ENCODE data around the gene GAMT.

GAMT gene

GRCh38 chr19:1365319-1366269 lies 35.7 kb downstream of the GAMT start:
- DNase-seq (ENCODE audit: low read depth in 2 of 2) = no peak

DNA sequence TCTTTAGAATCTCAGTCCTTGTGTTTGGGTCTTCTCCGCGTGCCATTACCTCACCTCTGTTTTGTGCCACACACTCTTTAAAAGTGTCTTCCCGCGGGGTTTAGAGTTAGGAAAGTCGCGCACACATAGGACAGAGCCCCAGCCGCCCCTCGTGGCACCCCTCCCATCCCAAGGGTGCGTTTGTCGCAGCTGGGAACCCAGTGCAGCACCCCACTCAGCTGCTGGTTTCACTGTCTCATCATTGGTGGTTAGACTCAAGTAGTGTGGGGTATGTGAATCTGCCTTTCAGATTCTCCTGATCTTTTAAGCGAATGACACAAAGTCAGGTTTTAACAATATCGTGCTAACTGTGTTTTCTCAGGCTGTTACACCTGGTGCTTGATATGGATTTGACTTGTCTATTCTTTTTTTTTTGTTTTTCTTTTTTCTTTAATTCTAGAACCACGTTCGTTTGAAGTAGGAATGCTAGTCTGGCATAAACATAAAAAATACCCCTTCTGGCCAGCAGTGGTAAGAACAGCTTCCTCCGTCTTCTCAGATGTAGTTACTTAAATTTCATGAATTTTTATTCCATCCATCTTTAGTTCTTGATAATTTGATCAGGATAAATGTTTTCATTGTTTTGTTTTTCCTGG lies 37.2 kb downstream of the GAMT start:
- no peak for DNase-seq (ENCODE audit: low read depth in 2 of 2)

DNA sequence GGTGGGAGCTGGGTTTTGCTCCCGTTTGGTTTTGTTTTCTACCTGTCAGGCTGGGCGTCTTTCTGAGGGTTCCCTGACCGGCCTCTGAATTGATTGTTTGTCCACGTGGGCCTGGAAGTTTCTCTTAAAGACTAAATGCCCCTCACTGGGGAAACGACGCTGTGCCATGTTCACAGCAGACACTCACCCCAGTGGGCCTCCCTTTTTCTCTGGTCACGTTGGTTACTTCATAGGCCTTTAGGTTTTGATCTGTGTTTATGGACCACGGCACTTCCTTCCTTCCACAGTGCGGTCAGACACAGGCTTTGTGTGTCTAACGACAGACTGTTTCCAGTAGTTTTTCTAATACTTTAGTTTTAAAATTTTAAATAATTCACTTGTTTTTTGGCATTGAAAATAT lies 37.7 kb downstream of the GAMT start:
- no peak for DNase-seq (ENCODE audit: low read depth in 2 of 2)

DNA sequence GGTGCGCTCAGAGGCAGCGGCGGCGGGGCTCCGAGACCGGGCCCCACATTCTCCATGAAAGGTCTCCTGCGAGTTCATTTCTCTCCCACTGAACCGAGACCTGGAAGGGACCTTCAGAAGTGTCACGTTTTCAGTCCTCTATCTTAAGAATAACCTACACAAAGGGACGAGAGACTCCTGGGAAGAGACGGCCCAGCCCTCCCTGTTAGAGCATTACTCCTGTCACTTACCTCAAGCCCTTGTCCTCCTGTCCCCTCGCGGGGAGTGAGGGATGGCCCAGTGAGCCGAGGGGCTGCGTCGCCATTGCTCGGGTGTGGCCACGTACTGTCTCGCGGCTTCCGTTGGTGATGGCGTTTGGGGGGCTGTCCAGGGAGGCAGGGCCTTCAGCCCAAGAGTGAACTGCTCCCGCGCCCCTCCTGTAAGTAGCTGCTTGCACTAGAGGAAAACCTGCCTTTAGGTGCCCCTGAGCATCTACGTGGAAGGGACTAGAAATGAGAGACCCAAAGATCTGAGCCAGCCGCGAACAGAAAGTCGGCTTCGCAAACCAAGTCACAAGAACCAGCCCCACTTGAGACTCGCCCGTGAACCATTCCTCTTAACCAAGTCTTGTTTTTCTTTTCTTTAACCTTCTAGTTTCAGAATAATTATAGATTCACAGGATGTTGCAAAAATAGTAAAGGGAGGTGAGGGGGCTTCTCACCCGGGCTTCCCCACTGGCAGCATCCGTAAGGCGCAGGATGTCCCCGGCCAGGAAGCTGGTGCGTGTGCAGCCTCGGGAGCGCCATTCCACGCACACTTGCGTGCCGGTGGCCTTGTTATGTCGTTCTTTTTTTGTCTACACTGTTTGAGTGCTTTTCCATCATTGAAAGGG lies 38.7 kb downstream of the GAMT start:
- no peak for DNase-seq (ENCODE audit: low read depth in 2 of 2)

GRCh38 chr19:1361601-1362386 lies 39.5 kb downstream of the GAMT start:
- no peak for DNase-seq (ENCODE audit: low read depth in 2 of 2)

DNA sequence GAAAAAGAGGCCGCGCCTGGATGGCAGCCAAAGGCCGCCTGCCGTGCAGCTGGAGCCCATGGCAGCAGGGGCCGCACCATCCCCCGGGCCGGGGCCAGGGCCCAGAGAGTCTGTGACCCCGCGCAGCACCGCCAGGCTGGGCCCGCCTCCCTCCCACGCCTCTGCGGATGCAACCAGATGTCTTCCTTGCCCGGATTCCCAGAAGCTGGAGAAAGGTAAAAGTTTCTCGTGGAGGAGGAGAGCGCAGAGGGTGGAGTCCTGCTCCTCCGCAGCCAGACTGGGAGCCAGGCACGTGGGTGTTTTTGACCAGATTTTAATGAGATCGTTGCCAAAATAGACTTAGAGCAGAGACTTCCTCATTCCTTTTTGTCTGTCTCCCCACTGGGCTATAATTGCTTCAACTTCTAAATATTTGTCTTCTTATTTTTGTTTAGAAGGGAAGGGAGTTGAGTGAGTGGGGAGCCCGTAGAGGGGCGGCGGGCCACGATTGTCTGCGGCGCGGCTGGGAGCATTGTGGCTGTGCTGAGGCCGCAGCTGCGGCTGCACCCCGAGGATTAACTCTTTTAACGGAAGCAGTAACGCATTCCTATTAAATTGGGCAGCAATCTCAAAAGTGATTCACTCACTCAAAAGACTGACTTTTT lies 40.4 kb downstream of the GAMT start:
- no peak for DNase-seq (ENCODE audit: low read depth in 2 of 2)

GRCh38 chr19:1360126-1360817 lies 41.1 kb downstream of the GAMT start:
- no peak for DNase-seq (ENCODE audit: low read depth in 2 of 2)

- DNase-seq (ENCODE audit: low read depth in 2 of 2) = no peak
Observed at GRCh38 chr19:1357531-1358109, 43.7 kb downstream of the GAMT start.

GRCh38 chr19:1356508-1356865 lies 44.9 kb downstream of the GAMT start:
- DNase-seq (ENCODE audit: low read depth in 2 of 2) = no peak

DNA sequence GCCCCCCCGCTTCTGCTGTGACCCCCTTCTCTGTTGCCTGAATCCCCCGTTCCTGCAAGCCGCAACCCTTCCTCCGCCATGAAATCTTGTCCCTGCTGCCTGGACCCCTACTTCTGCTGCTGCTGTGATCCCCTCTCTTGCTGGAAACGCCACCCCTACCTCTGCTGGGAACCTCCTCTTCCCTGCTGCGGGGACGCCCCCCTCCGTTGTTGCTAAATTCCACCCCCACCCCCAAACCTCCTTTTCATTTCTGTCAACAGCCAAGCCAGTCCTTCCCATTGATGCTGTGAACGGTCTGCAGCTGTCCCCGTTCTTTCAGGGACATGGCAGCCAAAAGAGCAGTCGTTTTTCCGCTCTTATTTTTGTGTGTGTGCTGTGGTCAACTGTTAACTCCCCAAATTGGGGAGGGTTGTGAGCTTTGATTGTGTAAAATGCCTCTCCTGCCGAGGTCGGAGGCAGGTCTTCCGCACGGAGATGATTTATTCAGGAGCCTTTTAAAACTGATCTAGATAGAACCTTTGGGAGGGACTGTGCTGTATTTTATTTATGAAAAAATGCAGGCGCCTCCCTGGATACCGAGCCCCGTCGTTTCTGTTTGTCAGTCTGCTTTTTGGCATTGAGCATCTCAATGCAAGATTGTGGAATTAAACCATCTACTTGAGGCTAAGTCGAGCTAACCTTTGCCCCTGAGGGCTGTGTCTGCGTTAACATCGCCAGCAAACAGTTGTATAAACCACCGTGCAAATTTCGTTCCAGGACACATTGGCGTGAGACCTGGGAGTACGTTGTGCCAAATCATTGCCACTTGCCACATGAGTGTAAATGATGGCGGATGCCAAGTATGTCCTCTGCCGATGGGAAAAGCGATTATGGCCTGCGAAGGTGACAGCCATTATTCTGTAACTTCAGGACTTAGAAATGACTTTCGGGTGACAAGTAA lies 45.5 kb downstream of the GAMT start:
- DNase-seq (ENCODE audit: low read depth in 2 of 2) = no peak

- no peak for DNase-seq (ENCODE audit: low read depth in 2 of 2)
Observed at GRCh38 chr19:1354970-1355567, 46.3 kb downstream of the GAMT start.

GRCh38 chr19:1353144-1353543 lies 48.2 kb downstream of the GAMT start:
- DNase-seq (ENCODE audit: low read depth in 2 of 2) = no peak

GRCh38 chr19:1351381-1351851 lies 49.9 kb downstream of the GAMT start:
- no peak for DNase-seq (ENCODE audit: low read depth in 2 of 2)

GRCh38 chr19:1350867-1351266 lies 50.5 kb downstream of the GAMT start:
- no peak for DNase-seq (ENCODE audit: low read depth in 2 of 2)

DNA sequence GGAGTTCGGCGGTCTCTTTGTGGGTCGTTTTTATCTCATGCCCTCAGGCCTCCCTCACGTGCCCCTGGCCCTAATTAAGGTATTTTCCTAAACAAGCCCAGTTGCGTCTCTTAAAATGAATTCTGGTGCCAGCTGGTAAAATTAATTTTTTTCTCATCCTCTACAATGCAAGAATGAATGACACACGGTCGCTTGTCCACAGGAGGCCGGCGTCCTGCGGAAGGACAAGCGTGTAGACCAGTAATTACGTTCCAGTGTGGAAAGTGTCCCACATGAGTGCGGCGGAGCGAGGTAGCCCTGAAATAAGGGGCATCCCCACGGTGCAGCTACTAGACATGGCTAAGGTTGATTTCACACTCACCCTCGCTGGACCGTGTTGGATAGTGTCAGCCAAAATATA lies 52.1 kb downstream of the GAMT start:
- no peak for DNase-seq (ENCODE audit: low read depth in 2 of 2)
